ENCODE results near the gene METTL24.

The METTL24 gene, protein sequence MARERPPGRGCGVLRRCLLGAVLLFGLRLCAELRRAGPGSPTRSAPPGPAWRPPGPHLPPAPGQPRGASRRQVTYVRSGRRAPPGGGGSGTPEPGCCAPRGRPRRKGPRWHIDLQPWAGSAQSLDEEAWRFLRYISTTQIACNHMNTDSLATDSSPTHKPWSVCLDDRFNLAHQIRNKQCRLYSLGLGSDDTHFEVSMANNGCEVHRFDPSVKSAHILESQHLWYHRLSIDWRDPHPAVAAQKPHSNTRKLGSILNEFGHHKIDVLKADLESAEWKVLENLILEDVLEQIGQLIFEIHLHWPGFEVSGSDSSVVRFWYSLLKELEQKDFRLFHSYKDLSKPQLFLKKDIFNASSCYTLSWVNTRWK

DNA sequence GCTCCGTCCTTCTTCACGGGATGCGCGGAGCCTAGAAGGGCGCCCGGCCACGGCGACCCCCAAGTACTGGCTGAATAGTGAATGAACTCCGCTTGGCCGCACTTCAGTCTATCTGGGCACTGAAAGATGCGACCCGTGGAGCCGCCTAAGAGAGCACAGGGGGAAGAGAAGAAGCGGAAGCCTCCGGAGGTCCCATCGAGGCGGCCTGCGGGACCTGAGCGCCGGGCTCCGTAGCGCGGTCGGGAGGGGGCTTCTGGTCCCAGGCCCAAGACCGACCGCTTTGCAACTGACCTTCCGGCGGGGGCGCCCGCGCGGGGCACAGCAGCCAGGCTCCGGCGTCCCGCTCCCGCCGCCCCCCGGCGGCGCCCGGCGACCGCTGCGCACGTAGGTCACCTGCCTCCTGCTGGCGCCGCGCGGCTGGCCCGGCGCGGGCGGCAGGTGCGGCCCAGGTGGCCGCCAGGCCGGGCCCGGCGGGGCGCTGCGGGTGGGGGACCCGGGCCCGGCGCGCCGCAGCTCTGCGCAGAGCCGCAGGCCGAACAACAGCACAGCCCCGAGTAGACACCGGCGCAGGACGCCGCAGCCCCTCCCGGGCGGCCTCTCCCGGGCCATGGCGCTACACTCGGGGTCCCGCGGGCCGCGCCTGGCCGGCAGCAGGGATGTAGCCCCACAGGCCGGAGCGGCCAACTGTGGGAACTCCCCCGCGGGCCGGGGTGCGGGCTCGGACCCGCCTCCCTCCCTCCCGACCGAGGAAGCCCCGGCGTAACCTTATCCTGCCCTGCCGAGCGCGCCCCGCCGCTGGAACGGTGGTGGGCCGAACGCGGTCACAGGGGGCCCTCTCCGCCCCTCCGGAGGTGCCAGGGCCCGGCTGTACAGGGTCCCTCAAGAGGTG is at the start of gene METTL24:
Gene METTL24 (minus strand): TSS at position 686 of the 889 bp plus-strand sequence. CDS start 77 bp downstream, at position 609.
- DNase-seq, result no peak

DNA sequence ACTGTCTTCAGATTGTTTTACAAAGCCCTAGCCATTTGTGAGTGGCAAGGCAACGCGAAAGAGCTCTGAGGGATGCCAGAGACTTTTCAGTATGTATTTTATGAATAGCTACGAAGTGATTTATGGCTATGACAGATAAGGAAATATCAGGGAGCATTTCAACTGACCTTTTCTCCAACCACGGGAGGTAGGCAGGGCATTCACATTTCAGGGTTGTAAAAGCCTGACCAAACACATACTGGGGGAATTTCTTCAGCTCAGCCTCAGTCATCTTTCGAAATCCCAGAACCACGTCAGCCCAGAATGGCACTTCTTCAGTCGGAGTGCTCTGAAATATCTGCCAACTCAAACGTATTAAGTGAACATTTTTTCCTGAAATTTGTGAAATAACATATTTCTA is 46.5 kb upstream of the METTL24 start:
- no peak for DNase-seq

DNA sequence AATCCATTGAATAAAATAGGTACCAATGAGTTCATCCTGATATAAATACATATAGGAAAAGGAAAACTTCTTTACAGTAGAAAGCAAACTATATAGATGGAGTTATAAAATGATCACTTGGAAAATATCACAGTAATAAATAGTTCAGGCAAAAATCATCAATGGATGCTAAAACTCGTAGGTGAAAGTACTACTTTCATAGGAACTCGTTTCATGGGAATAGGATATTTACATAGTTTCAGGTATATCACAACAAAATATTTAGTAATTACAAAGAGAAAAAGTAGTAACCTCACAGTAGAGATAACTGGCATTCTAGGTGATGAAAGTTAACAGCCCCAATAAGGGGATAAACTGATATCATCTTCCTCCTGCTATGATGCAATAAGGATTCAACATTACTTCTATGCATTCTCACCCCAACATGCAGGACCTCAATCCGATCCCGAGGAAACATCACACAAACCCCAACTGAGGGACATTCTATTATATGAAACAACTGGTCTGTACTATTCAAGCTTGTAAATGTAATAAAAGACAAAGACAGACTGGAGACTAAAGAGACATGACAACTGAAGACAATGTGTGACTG is 43.5 kb upstream of the METTL24 start:
- DNase-seq, result no peak

DNA sequence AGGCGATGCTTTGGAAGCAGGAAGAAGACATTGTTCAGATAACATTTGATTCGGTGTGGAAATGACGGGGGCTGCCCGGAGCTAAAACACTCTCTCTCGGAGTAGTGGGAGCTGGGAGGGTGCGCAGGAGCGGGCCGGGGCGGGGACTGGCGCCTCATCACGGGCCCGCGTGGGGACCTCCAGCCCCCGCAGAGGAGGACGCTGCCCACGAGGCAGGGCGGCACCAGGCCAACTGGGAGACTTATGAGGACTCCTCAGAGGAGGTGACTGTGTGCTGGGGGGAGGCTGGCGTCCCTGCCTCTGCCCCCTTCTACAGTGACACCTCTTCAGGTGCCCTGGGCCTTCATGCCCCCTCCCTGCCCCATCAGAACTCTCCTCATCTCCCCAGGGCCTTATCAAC is 42.1 kb upstream of the METTL24 start:
- no peak for DNase-seq

DNA sequence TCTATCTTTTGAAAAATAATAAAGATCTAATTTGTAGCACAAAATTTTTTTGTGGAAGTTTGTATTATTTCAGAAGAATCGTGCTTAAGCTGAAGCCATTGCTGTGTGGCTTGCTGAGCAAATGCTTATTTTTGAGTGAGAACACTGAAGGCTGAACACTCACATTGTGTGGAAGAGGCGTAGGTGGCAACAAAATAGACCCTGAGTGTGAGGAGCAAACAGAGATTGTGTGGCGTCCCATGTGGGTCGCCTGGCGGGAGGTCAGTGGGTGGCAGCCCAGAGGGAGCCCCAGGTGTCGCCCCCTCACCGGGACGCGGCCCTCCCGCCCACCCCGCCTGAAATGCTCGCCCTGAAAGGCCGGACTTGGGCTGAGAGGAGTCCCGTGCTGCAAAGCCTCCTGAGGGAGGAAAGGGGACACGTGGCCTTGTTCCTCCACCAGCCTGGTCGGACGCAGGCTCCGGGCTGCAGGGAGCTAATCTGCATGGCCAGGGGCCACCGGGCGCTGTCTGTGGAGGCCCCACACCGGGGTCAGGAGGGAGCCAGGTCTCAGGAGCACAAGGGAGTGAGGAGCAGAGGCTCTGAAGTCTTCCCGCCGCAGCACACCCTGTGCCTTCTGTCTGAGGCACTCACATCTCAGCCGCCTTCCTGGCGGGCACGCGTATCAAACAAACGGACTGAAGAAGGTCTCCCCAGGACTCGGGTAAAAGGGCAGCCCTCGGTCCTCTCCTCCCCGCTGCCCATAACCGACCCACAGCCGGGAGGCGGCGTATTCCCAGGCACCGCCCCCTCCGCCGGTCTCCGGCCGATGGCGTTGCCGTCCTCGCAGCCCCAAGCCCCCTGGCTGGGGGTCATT is 41.3 kb upstream of the METTL24 start:
- DNase-seq, result no peak

DNA sequence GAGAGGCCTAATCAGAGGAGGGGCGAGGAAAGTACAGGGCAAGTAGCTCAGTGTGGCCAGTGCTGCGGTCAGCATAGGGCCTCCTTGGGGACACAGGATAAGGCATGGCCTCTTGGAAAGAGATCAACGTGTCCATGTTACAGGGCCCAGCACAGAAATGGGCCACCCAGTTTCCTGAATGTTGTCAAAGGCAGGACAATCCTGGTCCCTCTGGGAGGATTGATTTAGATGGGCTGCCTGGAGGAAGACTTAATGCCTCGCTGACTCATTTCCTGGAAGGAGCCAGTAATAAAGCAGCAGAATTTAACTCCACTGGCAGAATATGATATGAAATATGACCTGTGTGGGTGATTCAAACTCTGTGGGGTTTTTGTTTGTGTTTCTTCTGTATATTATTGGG is 40.6 kb upstream of the METTL24 start:
- DNase-seq, result no peak

DNA sequence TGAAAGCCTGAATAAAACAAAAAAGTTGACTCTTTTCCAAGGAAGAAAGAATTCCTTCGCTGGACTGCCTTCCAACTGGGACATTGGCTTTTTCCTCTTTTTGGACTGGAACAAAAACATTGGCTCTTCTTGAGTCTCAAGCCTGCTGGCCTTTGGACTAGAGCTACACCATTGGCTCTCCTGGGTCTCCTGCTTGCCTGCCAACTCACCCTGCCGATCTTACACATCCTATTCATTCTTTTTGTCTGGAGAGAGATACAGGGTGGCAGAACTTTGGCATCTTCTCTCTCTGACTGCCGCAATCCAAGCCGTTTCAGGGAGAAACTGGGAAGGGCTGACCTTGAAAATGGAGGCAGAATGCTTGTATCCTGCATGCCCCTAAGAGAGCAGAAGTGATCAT is 37.1 kb upstream of the METTL24 start:
- DNase-seq, result no peak

DNA sequence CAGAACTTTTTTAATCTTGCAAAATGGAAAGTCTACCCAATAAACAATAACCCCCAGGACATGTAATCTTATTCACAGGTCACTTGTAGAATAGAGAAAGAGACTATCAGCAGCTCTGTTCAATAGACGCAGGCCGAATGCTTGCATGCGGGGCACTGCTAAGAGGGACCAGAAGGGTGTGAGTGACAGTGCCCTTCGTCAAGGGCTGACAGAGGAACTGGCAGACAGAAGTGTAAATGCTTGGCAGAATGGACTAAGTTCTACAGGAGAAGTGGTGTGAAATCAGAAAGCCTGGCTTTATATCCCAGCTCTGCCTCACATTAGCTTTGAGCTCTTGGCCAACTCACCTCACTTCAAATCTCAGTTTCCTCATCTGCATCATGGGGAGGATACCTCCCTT is 36.3 kb upstream of the METTL24 start:
- no peak for DNase-seq

DNA sequence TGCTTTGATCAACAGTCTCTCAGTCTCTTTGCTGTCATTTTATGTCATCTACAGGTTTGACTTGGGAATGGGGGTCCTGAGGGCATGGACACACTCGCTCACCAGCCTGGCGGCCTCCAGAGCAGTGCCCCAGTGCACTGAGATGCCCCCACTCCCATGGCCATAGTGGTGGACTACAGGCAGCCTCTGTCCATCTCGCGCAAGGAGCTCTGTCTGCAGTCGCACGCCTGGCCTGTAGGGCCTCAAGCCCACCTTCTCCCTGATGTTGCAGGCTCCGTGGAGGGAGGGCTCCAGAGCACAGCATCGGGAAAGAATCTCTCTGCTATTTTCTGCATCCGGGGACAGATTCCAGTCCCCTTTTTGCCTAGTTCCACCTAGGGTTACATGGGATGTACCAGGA is 34.6 kb upstream of the METTL24 start:
- no peak for DNase-seq

DNA sequence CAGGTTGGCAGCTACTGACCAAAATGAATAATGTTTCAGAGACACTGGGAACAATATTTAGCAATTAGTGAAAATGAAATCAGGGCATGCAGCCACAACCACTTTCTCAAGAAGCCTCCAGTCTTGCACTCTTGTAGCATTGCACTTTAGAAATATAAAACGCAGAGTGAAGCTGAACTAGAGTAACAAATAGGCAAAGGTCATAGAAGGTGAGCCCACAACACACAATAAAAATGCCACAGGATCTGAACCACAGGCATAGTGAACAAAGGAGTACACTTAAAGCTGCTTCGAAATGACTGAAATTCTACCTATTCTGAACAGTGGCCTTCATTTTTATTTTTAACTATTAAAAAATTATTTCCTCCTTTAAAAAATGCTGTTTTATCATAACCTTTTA is 32.3 kb upstream of the METTL24 start:
- DNase-seq, result no peak

DNA sequence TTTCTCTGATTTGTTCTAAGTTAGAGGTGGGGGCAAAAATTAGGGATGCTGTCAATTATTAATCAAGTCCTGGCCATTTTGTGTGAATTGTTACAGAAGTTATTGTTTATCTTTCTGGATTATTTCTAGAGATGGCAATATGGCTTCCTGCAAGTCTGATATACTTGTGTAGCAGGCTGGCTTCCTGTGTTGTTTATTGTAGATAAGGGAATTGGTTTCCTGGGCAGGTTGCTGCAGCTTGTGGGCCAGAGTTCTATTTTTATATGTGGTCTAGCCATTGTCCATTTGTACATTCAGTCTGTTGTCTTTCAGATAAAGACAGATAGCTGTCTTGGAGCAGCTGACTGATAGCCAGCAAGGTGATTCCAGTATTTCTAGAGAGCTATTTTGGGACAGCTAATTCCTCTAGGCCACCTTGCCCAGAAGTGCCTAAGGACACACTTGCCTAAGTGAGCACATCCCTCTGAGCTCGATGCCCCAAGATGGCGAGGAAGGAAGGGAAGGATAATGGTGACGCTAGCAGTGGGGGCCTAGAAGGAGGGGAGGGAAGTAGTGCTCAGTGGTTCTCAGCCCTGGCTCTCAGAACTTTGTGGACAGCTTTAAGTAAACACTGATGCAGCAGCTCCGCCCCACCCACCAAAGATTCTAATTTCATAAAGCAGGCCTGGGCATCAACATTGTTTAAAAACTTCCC is 31.7 kb upstream of the METTL24 start:
- no peak for DNase-seq

DNA sequence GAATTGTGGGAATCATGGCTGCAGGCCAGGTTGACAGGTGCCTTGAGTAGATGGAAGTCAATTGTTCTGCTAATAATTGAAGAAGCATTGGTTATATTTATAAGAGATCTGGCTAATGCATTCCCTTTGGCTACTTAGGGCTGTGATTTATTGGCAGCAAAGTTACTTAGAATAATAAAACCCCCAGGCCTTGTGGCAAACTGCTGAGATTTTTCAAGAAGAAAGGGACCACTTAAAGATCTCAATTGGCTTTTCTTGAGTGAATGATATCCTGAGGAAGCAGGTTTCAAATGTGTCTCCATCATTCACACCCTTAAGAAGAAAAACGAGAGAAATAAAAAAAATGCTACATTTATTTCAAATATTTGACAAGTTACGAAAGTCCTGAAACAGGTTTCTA is 29.8 kb upstream of the METTL24 start:
- no peak for DNase-seq

DNA sequence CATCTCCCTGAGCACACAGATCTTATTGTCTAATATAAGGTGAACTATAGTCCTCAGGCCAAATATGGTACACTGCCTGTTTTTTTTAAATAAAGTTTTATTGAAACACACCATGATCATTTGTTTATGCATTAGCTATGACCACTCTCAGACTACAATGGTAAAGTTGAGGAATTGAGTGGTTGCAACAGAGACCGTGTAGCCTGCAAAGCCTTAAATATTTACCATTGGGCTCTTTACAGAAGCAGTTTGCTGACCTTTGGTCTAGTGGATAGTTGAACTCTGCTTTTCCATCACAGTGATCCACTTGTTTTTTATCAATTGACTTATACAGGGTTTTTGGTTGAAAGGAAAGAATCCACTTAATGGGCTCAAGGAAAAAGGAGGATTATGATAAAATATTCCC is 27.3 kb upstream of the METTL24 start:
- no peak for DNase-seq

DNA sequence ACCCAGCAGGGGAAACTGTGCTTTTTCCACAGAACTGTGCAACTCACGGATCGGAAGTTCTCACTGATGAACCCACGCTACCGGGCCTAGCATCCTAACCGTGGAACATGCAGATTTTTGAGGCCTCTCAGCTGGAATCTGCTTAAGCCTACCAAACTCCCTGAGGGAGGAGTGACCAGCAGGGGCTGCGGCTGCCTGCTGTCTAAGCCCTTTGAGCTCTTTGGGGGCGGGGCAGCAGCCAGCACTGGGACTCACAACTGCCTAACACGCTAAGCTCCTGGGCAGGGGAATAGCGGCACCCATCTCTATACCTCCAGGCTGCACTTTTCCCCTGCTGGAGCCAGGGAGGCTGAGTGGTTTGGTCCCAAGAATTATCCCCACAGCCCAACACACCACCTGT is 20.4 kb upstream of the METTL24 start:
- no peak for DNase-seq

DNA sequence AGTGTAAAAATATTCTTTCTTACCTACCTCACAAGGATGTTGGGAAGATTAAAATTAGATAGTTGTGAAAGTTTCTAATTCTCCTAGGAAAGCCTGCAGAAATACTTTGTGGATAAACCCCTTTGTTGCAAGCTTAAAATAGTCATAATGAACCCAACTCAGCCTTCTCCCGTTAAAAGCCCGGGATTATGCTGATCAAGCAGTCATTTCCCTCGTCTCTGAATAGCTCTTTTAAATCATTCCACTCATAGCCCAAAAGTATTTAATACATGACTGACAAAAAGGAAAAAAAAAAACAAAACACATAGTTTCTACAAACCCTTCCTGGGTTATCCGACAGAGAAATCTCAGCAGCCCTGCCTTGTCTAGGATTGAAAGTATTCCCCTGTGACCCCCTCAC is 10.9 kb upstream of the METTL24 start:
- DNase-seq, result no peak

DNA sequence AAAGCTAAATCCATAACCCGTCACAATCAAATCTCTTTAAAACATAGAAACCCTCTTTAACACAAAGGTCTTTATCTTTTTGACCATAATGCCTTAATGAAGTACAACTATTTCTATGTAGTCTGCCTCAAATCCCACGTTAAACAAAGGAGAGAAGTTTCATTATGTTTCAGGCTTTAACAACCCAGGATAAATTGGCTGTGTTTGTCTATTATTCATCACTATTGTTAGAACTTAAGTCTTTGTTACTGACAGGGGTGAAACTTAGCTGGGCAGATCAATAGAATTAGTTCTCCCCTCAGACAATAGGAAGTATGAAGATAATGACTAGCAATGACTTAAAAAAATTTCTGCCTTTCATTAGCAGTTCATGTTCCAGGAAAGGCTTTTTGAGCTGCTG is 10.1 kb upstream of the METTL24 start:
- DNase-seq, result no peak

DNA sequence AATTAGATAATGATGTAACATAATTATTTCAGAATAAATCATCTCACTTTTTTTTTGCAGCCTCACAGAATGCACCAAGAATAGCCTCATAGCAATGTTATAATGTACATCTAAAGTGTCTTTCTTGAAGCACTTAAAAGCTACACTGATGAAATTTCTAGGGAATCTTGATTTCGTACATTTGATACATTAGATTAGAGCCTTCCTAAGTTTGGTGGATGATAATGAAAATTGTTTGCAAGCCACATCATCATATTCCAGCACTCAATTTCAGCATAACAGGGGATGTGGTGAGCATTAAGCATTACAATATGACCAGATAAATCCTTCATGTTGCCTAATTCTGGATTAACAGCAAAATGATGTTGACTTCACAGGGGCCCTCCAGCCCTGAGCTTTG is 9.7 kb upstream of the METTL24 start:
- DNase-seq, result no peak

DNA sequence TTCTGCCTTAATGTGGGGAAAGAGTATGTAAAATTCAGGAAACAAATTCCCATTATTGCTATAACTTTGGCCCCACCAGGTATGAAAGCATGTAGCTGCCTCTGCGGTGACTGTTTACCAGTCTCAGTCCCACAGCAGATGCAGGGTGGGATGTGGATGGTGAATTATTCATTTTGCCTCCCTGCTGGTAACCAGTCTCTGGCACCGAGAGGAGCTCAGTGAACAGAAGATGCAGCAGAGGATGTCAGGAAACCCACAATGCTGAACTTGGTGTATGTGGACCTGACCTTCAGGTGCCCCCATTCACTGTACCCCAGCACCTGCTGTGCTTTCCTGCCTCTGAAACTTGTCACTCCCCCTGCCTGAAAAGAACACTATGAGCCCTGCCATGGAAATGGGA is 8.8 kb upstream of the METTL24 start:
- DNase-seq, result no peak

DNA sequence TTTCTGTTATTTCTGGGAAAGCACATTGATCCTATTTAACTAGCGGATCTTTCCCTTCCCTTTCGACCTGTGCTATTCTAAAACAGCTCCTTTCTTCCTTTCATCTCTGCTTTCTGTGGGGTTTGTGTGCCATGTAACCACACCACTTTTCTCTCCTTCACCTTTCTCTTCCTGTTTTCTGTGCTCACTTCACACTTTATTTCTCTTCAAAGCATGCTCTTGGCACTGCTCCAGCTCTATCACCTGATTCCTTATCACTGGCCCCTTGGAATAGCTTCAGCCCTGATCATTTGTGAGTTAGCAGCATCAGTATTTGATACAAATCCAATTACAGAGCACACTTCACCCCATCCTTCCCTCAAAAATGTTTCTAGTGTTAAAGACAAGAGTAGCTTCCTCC is 8.1 kb upstream of the METTL24 start:
- DNase-seq, result no peak

DNA sequence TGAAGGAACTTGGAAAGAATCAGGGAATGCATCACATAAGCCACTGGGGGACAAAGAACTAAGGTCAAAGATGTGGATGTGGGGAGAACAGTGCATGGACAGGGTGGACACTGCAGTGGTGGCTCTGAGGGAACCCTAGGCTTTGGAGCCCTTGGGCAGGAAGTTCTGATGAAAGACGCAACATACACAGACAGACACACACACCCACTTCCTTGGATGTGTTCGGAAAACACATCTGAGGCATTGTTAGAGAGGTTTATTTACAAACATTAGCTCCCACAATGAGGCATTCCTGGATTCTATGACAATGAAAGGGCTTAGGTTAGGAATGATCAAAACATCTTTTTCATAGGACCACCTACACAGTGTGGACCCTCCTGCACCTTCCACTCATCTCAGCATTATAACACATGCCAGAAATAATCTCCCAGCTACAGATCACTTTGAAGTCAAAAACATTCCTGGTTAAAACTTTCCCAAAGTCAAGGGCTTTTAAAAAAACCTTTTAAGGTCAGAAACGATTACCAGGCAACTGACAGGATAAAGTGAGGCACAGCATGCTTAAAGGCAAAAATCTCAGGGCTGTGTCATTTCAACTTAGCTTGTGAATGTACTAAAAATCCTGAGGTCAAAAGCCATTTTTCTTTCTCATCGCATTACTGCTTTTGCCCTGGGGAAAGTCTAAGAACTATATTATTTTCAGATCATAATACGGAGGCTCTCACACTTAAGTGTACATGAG is 6.4 kb upstream of the METTL24 start:
- no peak for DNase-seq

DNA sequence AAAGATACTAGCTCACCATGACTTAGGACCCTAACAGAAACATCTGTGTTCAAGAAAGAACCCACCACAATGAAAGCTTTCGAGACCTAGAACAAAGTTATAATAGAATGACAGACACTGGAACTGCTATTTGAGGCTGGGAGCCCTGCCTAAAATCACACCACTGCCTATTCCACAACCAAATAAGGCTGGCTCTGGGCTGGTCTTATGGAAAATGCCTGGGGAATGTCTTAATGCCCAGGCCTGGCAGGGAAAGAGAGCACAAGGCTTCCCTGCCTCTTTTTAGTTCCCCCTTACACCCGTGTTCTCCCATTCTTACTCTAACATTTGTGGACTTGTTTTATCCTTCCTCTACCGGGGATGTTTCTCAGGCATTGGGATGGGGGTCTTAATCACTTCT is 5.6 kb upstream of the METTL24 start:
- DNase-seq, result no peak

DNA sequence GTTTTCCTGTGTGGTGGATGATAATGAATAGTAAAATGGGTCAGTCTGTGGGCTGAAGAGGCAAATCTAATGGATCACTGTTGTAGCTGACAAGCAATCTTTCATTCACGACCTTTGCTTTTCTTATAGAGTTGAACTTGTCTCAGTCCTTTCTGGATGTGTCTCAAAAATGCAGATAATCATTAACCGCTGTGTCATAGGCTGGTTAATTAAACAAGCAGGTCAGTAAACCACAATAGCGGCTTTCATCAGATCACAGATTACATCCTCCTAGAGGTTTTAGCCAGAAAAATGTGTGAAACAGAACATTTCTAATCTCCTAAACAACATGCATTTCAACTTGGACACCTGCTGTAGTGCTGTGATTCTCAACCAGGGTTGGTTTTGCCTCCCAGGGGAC is 2.5 kb upstream of the METTL24 start:
- DNase-seq, result no peak

Measured in CD4-positive, alpha-beta T cell treated with Interleukin-4 for 1 hour (primary cell).